ENCODE data around the gene IFFO2.

DNA sequence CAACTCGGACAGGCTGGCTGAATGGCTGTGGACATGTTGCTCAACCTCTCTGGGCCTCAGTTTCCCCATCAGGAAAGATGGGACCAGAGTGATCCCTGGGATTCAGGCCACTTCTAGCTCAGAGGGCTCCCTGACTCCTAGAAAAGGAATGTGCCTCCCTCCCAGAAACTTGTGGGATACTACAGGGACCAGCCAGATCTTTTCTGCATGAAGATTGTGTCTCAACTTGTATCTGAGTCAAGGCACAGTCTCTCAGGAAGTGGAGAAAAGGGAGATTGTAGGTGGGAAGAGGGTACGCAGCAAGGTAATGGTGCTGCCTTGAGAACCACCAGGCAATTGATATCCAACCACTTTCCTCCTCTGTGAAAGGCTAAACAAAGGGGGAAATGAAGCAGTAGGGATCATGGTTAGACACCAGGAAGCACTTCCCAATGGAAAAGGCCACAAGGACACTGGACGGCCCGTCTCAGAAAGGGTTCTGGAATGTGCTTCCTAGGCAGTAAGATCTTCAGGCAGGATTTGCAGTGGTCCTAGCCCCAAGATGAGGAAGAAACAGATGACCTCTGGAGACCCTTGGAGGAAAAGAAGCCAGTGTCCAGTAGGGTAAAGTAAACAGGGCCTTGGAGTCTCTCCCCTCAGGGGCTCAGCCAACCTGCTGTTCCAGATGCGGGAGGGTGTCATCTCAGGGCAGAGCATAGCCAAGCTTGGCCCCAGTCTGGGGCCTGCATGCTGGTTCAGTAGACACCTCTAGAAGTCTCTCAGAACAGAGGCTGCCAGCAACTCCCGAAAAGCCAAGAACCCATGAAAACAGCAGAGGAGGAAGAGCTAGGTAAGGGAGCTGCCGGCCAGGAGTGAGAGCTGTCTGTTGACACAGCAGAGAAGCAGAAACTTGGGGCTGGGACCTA, 16.8 kb downstream of the IFFO2 start:
- TF ChIP-seq, protein P1, sequence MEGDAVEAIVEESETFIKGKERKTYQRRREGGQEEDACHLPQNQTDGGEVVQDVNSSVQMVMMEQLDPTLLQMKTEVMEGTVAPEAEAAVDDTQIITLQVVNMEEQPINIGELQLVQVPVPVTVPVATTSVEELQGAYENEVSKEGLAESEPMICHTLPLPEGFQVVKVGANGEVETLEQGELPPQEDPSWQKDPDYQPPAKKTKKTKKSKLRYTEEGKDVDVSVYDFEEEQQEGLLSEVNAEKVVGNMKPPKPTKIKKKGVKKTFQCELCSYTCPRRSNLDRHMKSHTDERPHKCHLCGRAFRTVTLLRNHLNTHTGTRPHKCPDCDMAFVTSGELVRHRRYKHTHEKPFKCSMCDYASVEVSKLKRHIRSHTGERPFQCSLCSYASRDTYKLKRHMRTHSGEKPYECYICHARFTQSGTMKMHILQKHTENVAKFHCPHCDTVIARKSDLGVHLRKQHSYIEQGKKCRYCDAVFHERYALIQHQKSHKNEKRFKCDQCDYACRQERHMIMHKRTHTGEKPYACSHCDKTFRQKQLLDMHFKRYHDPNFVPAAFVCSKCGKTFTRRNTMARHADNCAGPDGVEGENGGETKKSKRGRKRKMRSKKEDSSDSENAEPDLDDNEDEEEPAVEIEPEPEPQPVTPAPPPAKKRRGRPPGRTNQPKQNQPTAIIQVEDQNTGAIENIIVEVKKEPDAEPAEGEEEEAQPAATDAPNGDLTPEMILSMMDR (IDR thresholded peaks at IDR 0.05; ENCODE audit: insufficient read depth, low read depth, low read length): no peak
- no peak for TF ChIP-seq EZH2 (IDR thresholded peaks at IDR 0.05; ENCODE audit: insufficient read depth, low read length)

Measured in astrocyte (in vitro differentiated cells and primary cell).